ENCODE measurements around the gene TLCD2. TPM values are rescaled to one million over a fixed set of nuclear protein-coding genes. Genes with fewer than 3 reads are reported as not detected.
A peak's percentile ranks its signal among the peaks of the same experiment; 100 is the strongest.
"Not testable (repeated sequence)": the region's sequence is repeated elsewhere in the genome, so short reads cannot be mapped to it uniquely, and the experiment has no call there.

TLCD2 gene
- total RNA-seq, 2 experiments from 2014 or later: 0.30 to 0.39 TPM

DNA sequence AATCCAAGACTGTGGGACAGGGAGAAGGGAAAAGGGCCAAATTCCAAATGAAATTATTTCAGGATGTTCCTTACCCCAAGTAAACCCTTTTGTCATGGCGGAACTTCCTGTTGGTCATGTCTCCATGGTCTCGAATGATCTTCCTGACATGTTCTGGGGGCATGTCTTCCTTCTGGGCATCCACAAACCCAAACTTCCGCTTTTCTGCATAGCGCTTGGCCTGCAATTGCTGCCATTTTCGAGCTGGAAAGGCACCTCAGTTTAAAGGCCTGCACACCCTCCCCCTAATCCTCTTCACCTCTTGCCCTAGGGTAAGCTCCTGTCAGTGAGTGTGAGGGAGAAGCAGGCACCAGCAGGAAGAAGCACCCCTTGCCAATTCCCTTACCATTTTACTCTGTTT lies 26.7 kb downstream of the TLCD2 start:
- intact Hi-C loops (cut with DNase I, micrococcal nuclease): no loop called here
- ATAC-seq: no peak
- peak overlapping the region; percentile 98 for H3K4me3 Mint-ChIP-seq
- CTCF ChIA-PET: interaction anchor here (0.6 to 1.8 kb wide), 6 partner anchors 14 to 371 kb away, joined by 3 to 9 read pairs (median 5); no protein-coding TSS in a partner anchor
- H3K27ac Mint-ChIP-seq: peak overlapping the region; percentile 93
- H3K9me3 Mint-ChIP-seq (ENCODE audit: low read depth): no peaks in the 10 kb centered on the region
- DNase-seq: no peak
- H3K27me3 Mint-ChIP-seq: no peaks in the 10 kb centered on the region
- H3K4me1 Mint-ChIP-seq: peaks cover 34% of the 10 kb centered on the region
- POLR2A ChIA-PET: no interaction called here
- H3K36me3 Mint-ChIP-seq (ENCODE audit: low read depth): peaks cover 58% of the 10 kb centered on the region

DNA sequence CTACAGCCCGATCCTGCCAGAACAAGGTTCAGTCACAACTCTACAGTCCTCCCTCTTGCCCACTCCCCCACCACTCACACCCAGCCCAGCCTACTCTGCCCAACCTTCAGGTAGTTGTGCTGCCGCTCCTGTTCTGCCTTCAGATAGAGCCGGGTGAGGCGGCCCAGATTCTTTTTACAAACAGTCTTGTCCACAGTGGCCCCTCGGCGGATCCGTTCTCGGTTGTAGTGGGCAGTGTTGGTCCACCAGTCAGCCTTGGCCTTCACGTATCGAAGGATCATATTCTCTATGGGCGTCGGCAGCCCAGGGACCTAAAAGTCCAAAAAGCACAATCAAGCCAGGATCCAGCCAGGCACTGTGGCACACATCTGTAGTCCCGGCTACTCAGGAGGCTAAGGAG lies 33.8 kb downstream of the TLCD2 start:
- Mint-ChIP-seq H3K4me3 (no peak overlapping the region), H3K4me1 (peaks cover 2% of the 10 kb centered on the region), H3K27me3 (no peaks in the 10 kb centered on the region), H3K27ac (no peak overlapping the region), H3K36me3 (ENCODE audit: low read depth) (peaks cover 87% of the 10 kb centered on the region), H3K9me3 (ENCODE audit: low read depth) (no peaks in the 10 kb centered on the region)
- ChIA-PET POLR2A (interaction anchor here (0.6 kb wide), 1 partner anchor 10 kb away, joined by 5 read pairs; no protein-coding TSS in a partner anchor), CTCF (no interaction called here)
- intact Hi-C loops (cut with DNase I, micrococcal nuclease): no loop called here
- ATAC-seq (no peak), DNase-seq (no peak)

DNA sequence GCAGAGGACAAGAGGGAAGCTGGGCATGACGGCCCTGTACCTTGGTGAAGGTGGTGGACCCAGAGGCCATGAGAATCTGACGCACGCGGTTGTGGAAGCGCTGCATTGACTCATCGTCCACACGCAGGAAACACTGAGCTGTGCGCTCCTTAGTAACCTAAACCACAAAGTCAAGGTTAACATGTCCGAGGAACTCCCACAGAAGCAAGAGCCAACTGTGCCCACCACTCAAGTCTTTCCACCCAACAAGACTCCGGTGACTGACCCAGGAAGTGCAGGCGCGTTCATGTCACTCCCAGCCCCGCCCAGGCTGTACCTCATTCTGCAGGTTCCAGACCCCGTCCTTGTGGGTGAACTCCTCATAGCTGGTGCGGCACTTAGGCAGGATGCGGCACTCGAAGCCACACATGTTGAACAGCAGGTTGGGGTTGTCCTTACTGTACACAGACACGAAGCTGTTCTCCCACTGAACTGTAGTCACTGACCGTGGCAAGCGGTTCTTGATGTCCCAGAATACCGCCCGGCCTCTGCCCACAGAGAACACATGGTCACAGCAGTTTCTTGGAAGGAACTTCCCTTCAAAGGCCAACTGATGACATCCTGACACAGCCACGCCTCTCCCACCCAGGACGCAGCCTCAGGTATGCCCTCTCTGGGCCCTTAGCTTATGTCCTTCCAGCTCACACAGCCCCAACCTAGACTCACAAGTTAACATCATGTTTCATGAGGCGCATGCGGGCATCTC lies 37.0 kb downstream of the TLCD2 start:
- Mint-ChIP-seq H3K4me3 (no peak overlapping the region), H3K27ac (peak overlapping the region; percentile 70), H3K4me1 (peaks cover 11% of the 10 kb centered on the region), H3K9me3 (ENCODE audit: low read depth) (no peaks in the 10 kb centered on the region), H3K27me3 (no peaks in the 10 kb centered on the region), H3K36me3 (ENCODE audit: low read depth) (peaks cover 79% of the 10 kb centered on the region)
- ATAC-seq (peak; percentile 62), DNase-seq (peak; percentile 34)
- intact Hi-C loops (cut with DNase I, micrococcal nuclease): no loop called here
- POLR2A ChIA-PET: no interaction called here
- CTCF ChIA-PET: interaction anchor here (0.6 to 0.8 kb wide), 2 partner anchors 9 to 44 kb away, joined by 3 read pairs; no protein-coding TSS in a partner anchor

DNA sequence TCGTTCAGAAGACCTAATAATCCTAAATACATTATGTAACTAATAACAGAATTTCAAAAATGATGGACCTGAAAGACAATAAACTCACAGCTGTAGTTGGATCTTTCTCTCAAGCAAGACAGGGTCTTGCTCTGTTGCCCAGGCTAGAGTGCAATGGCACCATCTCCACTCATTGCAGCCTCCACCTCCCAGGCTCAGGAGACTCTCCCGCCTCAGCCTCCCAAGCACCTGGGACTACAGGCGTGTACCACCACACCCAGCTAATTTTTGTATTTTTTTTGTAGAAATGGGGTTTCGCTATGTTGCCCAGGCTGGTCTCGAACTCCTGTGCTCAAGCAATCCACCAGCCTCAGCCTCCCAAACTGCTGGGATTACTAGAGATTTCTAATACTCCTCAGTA lies 46.2 kb downstream of the TLCD2 start:
- intact Hi-C loops (cut with DNase I, micrococcal nuclease); CTCF ChIA-PET; H3K9me3 Mint-ChIP-seq (ENCODE audit: low read depth); H3K4me1 Mint-ChIP-seq; POLR2A ChIA-PET; ATAC-seq; DNase-seq; H3K27me3 Mint-ChIP-seq; H3K4me3 Mint-ChIP-seq: not testable (repeated sequence)
- Mint-ChIP-seq H3K36me3 (ENCODE audit: low read depth) (peaks cover 60% of the 10 kb centered on the region), H3K27ac (peak overlapping the region; percentile 47)

DNA sequence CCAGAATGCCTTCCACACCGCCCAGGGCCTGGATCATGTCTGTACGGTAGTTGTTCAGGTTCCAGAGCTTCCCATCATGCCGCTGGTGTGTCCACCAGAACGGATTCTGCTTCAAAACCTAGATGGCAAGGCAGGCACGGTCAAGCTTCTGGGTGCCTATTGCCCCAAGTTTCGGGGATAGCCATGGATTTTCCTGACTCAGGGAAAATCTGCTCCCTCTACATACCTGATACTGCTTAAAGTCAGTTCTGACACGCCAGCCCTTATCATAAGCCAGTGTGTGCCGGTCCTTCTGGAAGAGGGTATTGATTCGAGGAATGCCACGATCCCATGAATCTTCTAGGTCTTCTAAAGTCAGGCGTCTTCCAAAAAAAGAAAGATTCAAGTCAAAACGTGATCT lies 49.1 kb downstream of the TLCD2 start:
- Mint-ChIP-seq H3K27me3 (no peaks in the 10 kb centered on the region), H3K4me3 (no peak overlapping the region), H3K9me3 (ENCODE audit: low read depth) (no peaks in the 10 kb centered on the region), H3K36me3 (ENCODE audit: low read depth) (peaks cover 65% of the 10 kb centered on the region), H3K4me1 (no peaks in the 10 kb centered on the region), H3K27ac (no peak overlapping the region)
- ChIA-PET POLR2A (no interaction called here), CTCF (interaction anchor here (0.9 to 2.0 kb wide), 2 partner anchors 9 to 11 kb away, joined by 5 to 12 read pairs; partner anchors contain the start of gene RILP)
- intact Hi-C loops (cut with DNase I, micrococcal nuclease): no loop called here
- DNase-seq: no peak
- ATAC-seq: no peak

DNA sequence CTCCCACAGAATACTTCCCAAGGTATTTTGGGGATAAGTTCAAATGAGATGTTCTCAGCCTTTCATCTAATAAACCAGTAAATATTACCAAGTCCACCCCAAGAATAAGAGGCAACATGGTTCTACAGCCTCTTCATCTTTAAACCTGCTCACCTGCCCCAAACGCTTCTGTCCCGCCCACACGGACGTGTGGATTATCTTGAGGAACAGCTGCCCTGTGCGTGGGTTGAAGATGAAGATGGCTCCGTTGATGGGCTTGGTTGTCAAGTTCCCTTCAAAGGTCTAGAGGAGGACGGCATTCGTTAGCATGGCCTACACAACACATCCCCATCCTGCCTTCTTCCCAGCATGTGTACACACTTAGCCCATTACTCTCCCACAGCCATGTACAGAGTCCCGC lies 52.1 kb downstream of the TLCD2 start:
- POLR2A ChIA-PET: no interaction called here
- Mint-ChIP-seq H3K27me3 (no peaks in the 10 kb centered on the region), H3K27ac (no peak overlapping the region), H3K9me3 (ENCODE audit: low read depth) (no peaks in the 10 kb centered on the region), H3K4me3 (no peak overlapping the region), H3K36me3 (ENCODE audit: low read depth) (peaks cover 82% of the 10 kb centered on the region), H3K4me1 (no peaks in the 10 kb centered on the region)
- intact Hi-C loops (cut with DNase I, micrococcal nuclease): no loop called here
- DNase-seq (no peak), ATAC-seq (no peak)
- CTCF ChIA-PET: interaction anchor here (0.6 to 1.8 kb wide), 3 partner anchors 9 to 65 kb away, joined by 3 to 12 read pairs (median 8); partner anchors contain the start of gene RILP

DNA sequence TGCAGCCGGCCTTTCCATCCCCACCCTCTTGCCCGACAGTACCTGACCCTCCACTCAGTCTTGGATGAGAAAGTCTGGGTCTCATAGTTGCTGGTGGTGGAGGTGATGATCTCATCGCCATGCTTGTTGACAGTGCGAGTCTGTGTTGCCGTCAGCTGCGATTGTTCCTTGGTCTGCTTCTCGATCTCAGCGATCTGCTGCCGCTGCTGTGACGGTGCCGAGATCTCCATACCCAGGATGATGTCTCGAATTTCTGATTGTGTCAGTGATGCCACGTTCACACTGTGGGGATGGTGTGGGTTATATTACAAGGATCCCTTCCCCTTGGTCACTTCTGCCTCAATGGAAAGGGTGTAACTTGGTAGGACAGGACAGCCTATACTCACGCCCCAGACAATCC lies 56.4 kb downstream of the TLCD2 start:
- Mint-ChIP-seq H3K4me1 (peaks cover 9% of the 10 kb centered on the region), H3K27me3 (no peaks in the 10 kb centered on the region), H3K36me3 (ENCODE audit: low read depth) (peaks cover 62% of the 10 kb centered on the region), H3K9me3 (ENCODE audit: low read depth) (no peaks in the 10 kb centered on the region), H3K27ac (no peak overlapping the region), H3K4me3 (no peak overlapping the region)
- POLR2A ChIA-PET: no interaction called here
- ATAC-seq: no peak
- DNase-seq: no peak
- CTCF ChIA-PET: interaction anchor here (1.3 kb wide), 1 partner anchor 15 kb away, joined by 3 read pairs; no protein-coding TSS in a partner anchor
- intact Hi-C loops (cut with DNase I, micrococcal nuclease): no loop called here

DNA sequence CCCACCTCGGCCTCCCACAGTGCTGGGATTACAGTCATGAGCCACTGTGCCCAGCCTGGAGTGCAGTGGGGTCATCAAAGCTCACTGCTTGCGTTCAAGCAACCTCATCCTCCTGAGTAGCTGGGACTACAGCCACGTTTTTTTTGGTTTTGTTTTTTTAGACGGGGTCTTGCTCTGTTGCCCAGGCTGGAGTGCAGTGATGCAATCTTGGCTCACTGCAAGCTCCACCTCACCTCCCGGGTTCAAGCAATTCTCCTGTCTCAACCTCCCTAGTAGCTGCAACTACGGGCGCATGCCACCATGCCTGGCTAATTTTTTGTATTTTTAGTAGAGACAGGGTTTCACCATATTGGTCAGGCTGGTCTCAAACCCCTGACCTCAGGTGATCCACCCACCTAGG lies 57.4 kb downstream of the TLCD2 start:
- H3K27me3 Mint-ChIP-seq; H3K27ac Mint-ChIP-seq; H3K4me3 Mint-ChIP-seq; DNase-seq; ATAC-seq; POLR2A ChIA-PET; H3K9me3 Mint-ChIP-seq (ENCODE audit: low read depth); intact Hi-C loops (cut with DNase I, micrococcal nuclease): not testable (repeated sequence)
- Mint-ChIP-seq H3K36me3 (ENCODE audit: low read depth) (peaks cover 52% of the 10 kb centered on the region), H3K4me1 (peaks cover 12% of the 10 kb centered on the region)
- CTCF ChIA-PET: interaction anchor here (0.6 to 1.3 kb wide), 2 partner anchors 9 to 16 kb away, joined by 3 read pairs; no protein-coding TSS in a partner anchor

Other genes with a start within 250 kb of the TLCD2 start
- gene MYO1C, start 217.7 kb downstream of the TLCD2 start, total RNA-seq: 10 to 100 TPM; 21.7 to 24.1 TPM
- gene INPP5K, start 193.8 kb downstream of the TLCD2 start, total RNA-seq: 10 to 100 TPM; 18.5 to 27.3 TPM
- gene PITPNA, start 147.6 kb downstream of the TLCD2 start, total RNA-seq: 10 to 100 TPM; 43.8 to 44.0 TPM
- gene SLC43A2, start 81.5 kb downstream of the TLCD2 start, total RNA-seq: 1 to 10 TPM in 1 of 2 experiments, under 1 TPM in 1; 0.76 to 1.1 TPM
- gene SCARF1, start 64.6 kb downstream of the TLCD2 start, total RNA-seq: 1 to 10 TPM in 1 of 2 experiments, under 1 TPM in 1; 0.98 to 1.2 TPM
- 1 to 10 TPM; 2.1 to 2.6 TPM for gene RILP, start 60.5 kb downstream of the TLCD2 start, total RNA-seq
- 100 to 1,000 TPM; 391 to 425 TPM for gene PRPF8, start 25.5 kb downstream of the TLCD2 start, total RNA-seq
- 1 to 10 TPM; 6.9 to 8.6 TPM for gene WDR81, start 14.3 kb upstream of the TLCD2 start, total RNA-seq
- under 1 TPM in 1 of 2 experiments, not detected in 1; 0.12 TPM for gene SERPINF2, start 32.5 kb upstream of the TLCD2 start, total RNA-seq
- gene SERPINF1, start 51.7 kb upstream of the TLCD2 start, total RNA-seq: under 1 TPM; 0.27 to 0.47 TPM
- 10 to 100 TPM; 19.7 to 19.8 TPM for gene SMYD4, start 119.5 kb upstream of the TLCD2 start, total RNA-seq
- 100 to 1,000 TPM; 134 to 191 TPM for gene RPA1, start 119.6 kb upstream of the TLCD2 start, total RNA-seq

Measured in activated CD4-positive, alpha-beta T cell treated with anti-CD3 and anti-CD28 coated beads for 36 hours (primary cell).